Cortex of kidney (tissue), 1 donor: ENCODE data around the gene RNASEH2A.
"Not testable (repeated sequence)": the region's sequence is repeated elsewhere in the genome, so short reads cannot be mapped to it uniquely, and the experiment has no call there.

ENCODE experiments used
- DNase-seq: peaks from one replicate; lab custom pipeline; 2025; lab: John Stamatoyannopoulos, UW

The RNASEH2A gene

DNA sequence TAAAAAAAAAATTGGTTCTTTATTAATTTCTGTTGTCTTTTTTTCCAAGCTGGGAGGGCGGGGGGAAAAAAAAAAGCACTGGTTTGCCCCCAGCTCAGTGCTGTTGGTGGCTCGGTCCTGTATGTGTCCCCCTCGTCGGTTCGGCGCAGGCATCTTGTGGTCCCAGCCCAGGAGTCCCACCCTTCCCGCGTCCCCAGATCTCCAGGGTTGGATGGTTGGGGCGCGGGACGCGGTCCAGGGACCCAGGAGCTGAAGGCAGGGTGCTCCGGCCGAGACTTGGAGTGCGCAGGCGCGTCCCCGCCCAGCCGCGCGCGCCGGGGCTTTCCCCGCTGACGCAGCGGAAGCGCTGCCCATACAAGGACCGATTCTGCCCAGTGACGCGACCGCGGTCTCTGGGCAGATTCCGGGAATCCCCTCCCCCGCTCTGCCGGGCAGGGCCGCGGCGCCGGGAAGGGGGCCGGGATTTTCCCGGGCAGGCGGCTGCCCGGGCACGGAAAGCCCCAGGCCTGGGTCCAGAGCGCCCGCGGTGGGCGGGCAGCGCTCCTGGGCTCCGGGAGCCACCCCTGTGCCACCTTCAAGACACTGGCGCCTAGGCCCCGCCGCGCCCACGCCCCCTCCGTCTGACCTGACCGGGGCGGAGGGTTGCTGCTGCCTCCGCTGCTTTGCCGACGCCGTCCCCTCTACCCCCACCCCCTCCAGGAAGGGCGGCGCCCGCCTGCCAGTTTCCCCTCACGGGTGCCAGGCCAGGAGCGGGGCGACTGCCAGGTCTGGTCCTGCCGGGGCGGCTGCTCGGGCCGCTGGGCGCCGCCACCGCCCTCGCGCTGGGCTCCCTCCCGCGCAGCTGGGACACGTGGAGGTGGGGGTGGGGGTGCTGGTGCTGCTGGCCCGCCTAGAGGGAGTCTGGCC lies 12.8 kb upstream of the RNASEH2A start:
- DNase-seq = peak; percentile 62

DNA sequence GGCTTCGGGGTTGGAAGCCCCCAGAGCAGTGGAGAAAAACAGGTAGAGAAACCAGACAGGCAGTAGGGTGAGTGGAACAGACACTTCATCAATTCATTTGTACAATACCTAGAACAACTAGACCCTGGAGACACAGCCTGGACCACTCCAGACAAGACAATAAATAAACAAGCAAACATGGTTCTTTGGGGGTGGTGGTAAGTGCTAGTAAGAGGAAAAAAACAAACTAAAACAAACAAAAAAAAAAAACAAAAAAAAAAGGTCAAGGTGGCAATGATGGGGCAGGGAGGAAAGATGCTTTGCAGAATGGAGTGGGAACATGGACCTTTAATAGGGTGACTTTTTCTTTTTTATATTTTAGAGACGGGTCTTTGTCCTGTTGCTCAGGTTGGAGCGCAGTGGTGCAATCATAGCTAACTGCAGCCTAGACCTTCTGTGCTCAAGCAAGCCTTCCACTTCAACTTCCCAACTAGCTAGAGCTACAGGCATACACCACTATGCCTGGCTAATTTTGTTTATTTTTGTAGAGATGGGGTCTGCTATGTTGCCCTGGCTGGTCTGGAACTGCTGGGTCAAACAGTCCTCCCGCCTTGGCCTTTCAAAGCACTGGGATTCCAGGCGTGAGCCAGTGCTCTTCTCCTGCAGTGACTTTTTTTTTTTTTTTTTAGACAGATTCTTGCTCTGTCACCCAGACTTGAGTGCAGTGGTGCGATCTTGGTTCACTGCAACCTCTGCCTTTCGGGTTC lies 12.0 kb upstream of the RNASEH2A start:
- DNase-seq = no peak

DNA sequence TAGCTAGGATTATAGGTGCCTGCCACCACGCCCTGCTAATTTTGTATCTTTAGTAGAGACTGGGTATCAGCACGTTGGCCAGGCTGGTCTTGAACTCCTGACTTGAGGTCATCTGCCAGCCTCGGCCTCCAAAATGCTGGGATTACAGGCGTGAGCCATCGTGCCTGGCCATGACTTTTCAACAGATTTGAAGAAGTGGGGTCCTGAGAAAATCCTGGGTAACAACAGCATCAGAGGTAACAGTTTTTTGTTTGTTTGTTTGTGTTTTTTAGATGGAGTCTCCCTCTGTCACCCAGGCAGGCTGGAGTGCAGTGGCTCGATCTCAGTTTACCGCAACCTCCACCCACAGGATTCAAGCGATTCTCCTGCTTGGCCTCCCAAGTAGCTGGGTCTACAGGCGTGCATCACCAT lies 11.4 kb upstream of the RNASEH2A start:
- DNase-seq = no peak

DNA sequence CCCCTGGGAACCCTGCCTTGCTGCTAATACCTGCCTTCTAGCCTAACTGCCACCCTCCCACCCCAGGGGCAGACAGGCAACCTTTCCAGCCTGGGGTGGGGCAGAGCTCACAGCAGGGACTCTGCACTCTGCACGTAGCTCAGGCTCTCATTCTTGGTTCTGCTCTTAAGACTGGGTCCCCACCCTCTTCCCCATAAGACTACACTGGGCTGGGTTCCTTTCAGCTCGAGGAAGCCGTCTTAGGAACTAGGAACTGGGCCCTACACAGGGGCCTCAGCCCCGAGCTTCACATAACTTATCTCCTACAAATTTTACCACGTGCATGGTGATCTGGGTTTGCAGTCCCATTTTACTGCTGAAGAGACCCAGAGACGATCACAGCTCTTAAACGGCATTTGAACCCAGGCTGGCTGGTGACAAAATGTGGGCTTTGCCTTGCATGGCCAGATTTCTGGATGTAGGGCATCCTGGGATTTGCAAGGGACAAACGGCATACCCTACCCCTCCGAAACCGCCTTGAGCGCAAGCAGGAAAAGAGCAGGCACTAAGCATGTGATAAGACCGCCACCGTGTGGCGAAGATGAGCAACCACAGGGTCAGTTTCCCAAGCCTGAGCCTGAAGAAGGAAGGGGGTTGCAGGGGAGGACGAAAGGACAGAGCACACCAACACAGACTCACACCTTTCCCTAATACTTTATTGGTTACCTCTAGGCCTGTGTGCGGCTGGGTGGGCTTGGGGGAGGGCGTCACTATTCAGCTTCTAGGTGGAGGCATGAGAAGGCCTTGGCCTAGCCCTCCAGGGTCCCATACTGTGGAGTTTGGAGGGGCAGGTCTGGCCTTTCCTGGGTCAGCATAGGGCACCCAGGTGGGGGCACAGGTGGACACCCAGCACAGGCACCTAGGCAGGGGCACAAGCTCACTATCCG lies 10.0 kb upstream of the RNASEH2A start:
- DNase-seq = no peak

DNA sequence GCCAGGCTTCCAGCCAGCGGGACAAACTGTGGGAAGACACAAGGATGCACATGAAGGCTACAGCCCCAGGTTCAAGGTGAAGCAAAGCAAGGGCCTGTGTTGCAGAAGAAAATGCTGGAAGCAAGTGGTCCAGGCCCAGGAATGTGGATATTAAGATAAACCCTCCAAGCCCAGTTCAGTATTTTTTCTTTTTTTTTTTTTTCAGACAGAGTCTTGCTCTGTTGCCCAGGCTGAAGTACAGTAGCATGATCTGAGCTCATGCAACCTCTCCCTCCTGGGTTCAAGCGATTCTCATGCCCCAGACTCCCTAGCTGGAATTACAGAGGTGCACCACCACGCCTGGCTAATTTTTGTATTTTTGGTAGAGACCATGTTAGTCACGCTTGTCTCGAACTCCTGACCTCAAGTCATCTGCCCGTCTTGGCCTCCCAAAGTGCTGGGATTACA lies 9.2 kb upstream of the RNASEH2A start:
- no peak for DNase-seq

DNA sequence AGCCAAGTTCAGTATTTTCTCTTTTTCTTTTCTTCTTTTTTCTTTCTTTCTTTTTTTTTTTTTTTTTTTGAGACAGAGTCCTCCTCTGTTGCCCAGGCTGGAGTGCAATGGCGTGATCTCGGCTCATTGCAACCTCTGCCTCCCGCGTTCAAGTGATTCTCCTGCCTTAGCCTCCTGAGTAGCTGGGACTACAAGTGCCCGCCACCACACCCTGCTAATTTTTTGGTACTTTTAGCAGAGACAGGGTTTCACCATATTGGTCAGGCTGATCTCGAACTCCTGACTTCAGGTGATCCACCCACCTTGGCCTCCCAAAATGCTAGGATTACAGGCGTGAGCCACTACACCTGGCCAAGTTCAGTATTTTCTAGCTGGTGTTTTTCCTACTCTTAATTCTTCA lies 8.8 kb upstream of the RNASEH2A start:
- not testable (repeated sequence) for DNase-seq

DNA sequence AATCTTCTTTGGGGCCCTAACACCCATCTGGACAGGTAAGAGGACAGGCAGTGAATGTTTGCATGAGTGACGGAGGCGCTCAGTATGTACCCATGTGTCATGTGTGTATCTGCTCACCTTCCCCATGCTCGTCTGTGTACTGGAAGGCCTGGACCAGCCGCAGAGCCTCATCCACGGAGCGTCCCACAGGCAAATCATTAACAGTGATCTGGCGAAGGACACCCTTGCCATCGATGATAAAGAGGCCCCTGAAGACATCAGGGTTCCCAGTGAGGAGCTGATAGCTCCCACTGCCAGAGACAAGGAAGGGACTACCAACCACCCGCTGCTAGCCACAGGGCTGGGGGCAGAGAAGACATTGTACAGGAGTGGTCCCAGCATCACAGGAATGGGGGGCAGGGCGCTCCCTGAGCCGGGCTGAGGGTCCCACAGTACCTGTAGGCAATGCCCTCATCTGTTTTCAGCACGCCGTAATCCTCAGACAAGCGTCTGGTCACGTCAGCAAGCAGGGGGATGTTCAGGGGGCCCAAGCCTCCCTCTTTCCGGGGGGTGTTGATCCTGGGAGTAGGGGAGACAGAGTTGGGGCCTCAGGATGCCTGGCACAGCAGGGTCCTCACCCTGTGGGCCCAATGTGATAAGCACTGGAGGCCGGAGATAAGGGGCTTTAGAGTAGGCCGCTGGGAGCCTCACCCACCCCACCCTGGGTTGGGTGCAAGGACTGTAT lies 6.5 kb upstream of the RNASEH2A start:
- DNase-seq = no peak

DNA sequence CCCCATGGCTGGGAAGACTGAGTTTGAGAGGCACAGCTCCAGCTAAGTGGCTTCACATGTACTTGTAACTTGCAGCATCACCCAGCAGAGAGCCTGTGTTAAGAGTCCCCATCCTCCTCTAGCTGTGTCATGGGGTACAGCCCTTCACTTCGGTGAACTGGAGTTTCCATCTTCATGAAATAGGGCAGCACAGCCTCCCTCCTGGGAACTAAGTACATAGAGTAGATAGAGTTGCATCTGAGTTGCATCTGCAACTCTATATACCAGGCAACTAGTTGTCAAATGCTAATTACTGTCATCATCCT lies 6.0 kb upstream of the RNASEH2A start:
- DNase-seq = no peak

DNA sequence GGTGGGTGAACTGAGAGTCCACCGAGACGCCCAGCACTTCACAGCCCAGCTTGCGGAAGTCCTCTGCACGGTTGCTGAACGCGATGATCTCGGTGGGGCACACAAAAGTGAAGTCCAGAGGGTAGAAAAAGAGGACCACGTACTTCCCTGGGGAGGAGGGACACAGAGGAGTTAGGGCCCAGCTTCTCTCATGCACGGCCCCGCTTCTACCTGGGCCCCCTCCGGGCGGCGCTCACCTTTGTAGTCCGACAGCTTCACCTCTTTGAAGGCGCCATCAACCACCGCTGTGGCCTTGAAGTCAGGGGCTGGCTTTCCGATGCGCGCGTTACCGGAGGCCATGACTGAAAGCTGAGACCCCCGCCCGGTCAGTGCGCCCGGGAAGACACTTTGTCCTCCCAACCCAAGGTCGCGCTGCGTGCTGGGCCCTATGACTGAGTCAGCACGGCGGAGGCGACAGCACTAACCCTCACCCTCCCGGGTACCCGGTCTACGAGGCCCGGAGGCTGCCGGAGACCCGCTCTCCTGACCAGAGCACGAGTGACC lies 5.4 kb upstream of the RNASEH2A start:
- no peak for DNase-seq

DNA sequence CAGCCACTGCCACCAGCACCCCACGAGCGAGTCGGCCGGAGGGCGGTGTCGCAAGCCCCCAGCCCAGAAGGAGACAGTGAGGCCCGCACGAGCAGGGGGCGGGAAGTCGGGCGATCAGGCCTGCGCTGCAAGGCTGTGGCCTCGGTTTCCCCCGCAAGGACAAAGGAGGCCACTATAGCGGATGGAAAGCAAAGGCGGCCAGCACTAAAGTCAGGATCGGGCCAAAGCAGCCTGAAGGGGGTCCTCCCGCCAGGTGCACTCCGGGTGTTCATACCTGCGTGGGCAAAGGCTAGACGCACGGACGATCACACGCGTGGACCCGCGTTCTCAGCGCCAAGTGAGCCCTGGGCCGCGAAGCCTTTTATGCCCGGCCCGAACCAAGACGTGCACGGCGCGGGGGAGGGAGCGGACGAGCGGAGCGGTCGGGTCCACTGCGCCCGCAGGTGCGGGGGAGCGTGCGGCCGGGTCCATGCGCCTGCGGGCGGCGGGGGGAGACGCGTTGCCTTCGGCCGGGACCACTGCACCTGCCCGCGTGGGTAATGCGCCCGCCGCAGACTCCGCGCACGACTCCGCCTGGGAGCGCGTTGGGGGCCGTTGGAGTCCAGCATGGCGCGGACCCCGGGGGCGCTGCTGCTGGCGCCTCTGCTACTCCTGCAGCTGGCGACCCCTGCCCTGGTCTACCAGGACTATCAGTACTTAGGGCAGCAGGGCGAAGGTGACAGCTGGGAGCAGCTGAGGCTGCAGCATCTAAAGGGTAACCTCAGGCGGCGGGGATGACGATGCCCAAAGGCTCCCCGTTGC lies 4.7 kb upstream of the RNASEH2A start, which contains the start of the genes PRDX2 and THSD8:
Gene PRDX2 (minus strand): TSS at position 335 of the 801 bp plus-strand sequence. CDS start 539 bp downstream, outside the sequence.
Gene THSD8 (plus strand): TSS at position 604 of the 801 bp plus-strand sequence. CDS start 3 bp downstream, at position 607.
- no peak for DNase-seq

DNA sequence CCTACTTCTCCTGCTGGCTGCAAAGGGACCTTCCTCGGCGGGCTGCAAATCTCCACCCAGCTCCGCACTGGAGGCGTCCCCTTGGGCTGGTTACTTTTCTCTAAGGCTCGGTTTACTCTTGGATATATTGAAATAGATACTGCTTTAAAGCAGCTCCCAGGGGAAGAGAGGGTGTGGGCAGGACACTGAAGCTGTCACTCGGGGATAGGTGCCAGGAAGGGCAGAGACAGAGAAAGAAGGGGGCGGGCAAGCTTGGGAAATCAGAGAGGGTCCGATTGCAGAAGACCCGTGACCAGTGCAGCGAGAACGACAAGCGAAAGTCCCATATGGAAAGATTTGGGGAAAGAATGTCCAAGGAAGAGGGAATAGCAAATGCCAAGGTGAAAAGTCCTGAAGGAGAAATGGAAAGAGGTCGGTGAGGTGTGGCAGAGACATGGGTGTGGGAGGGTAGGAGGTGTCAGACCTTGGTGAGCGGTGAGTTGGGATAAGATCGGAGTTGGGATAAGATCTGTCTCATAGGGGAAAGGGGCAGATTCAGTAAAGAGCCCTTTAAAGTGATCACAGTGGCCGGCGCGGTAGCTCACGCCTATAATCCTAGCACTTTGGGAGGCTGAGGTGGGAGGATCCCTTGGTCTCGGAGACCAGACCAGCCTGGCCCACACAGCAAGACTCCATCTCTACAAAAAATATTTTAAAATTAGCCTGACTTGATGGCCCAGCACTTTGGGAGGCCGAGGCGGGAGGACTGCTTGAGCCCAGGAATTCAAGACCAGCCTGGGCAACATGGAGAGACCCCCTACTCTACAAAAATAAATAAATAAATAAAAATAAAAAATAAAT lies 3.9 kb upstream of the RNASEH2A start:
- no peak for DNase-seq

DNA sequence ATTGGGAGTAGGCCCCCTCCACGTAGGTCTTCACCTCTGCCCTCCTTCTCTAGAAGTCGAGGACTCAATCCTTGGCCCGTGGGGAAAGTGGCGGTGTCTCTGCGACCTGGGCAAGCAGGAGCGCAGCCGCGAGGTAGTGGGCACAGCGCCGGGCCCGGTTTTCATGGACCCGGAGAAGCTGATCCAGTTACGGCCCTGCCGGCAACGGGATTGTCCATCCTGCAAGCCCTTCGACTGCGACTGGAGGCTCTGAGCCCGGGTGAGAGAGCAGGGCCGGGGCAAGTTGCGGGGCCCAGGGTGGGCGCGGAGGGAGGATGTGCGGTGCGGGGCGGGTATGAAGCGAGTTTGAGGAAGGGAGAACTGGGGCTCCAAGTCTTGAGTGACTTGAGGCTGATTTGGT lies 2.3 kb upstream of the RNASEH2A start:
- DNase-seq = no peak

DNA sequence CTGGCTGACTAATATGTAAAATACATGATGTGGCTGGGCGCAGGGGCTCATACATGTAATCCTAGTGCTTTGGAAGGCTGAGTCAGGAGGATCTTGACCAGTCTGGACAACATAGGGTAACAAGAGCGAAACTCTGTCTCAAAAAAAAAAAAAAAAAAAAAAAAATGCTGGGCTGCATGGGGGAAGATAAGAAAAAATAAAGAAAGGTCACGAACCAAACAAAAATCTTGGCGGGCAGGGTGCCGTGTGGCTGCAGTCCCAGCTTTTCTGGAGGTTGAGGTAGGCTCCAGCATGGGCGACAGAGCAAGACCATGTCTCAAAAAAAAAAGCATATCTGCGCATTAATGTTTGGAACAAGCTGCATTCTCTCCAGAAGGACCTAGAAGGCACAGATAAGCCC lies 8.7 kb downstream of the RNASEH2A start:
- no peak for DNase-seq

DNA sequence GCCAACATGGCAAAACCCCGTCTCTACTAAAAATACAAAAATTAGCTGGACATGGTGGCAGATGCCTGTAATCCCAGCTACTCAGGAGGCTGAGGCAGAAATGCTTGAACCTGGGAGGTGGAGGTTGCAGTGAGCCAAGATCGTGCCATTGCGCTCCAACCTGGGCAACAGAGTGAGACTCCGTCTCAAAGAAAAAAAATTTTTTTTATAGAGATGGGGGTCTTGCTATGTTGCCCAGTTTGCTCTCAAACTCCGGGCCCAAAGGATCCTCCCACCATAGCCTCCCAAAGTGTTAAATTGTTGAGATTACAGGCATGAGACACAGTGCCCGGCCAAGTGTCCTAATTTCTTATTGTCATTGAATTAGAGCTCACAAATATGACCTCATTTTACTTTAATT lies 10.8 kb downstream of the RNASEH2A start:
- not testable (repeated sequence) for DNase-seq

DNA sequence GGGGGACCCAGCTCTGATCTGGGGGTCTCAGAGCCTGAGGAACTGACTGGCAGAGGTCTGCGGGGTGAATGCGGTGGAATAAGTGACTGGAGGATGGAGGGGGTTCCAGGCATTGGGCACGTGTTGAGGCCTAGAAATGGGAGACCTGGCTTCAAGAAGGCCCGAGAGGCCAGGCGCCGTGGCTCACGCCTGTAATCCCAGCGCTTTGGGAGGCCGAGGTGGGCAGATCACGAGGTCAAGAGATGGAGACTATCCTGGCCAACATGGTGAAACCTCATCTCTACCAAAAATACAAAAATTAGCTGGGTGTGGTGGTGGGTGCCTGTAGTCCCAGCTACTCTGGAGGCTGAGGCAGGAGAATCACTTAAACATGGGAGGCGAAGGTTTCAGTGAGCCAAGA lies 11.4 kb downstream of the RNASEH2A start:
- not testable (repeated sequence) for DNase-seq

DNA sequence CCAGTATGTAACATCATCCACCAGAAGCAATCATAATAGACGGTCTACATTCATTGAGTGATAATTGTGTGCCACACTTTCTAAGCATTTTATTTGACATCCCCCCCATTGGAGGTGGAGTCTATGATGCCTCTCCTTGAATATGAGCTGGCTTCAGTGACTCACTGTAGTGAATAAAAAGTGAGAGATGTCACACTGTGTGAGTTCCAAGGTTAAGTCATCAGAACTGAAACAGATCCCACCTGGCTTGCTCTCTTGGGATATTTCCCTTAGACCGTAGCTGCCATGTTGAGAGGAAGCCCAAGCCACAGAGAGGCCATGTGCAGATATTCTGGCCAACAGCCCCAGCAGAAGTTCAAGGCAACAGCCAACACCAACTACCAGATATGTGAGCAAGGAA lies 15.4 kb downstream of the RNASEH2A start:
- no peak for DNase-seq

DNA sequence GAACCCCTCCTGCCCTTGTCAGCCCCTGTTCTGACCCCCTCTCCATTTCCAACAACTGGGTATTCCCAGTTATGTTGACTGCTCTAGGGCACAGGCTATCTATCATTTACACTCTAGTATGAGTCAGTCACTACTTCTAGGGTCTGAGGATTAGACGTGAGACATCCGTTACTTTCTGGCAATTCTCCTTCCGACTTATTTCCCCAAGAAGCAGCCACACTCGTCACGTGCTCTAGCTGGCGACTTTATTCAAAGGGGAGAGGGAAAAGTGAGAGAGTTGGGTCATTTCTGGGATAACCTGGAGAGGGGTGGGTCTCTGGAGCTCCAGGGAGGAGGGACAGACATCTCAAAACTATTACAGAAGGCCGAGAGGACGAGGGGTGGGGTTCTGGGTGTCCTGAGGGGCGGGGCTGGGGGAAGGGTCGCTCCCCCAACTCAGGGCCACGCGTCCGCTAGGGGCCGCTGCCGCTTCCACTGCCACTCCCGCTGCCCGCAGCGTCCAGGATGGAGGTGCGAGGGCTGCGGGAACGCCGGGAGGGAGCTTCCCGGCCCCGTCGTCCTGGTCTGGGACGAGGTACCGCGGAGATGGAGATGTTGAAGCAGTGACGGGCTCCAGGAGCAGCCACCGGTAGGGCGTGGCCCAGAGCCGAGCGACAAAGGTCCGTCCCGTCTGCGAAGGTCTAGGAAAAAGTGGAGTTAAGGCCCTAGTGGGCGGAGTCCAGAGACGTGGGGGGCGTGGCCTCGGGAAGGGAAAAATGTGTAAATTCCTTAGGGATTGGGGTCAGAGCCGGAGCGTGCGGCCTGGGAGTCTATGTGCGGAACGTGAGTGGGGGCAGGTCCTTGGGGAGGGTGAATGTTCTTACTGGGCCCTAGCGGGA lies 19.1 kb downstream of the RNASEH2A start:
- DNase-seq = no peak

DNA sequence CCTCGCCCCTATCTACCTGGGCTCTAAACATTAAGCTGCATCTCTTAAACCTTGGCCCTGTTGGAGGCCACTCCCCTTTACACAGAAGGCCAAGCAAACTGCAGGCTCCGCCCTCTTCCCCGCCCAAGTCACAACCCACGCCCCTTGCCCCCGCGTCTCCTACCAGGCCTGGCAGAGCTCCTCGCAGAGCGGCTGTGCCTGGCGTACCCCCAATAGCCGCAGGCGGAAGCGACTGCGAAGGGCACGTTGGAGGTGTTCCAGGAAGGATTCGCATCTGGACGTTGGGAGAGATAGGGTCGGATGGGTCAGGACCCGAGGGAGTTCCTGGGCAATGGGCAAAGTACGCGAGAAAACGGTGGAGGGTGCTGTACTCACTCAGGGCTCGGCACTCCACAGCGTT lies 22.1 kb downstream of the RNASEH2A start:
- DNase-seq = no peak
